Tracheal epithelial cell (primary cell): ENCODE results near the gene DAP3. TPM values are rescaled to one million over a fixed set of nuclear protein-coding genes. Genes with fewer than 3 reads are reported as not detected.

Source experiments
- total RNA-seq: library from RNA; depleted of rRNA; stranded (reverse); fragments of >200 nt; gene quantifications from 2 replicates; pipeline ENCODE4 v1.2.1, GENCODE V29; 2014

Gene DAP3
- 77.6 and 78.6 TPM in 2 replicates for total RNA-seq

DNA sequence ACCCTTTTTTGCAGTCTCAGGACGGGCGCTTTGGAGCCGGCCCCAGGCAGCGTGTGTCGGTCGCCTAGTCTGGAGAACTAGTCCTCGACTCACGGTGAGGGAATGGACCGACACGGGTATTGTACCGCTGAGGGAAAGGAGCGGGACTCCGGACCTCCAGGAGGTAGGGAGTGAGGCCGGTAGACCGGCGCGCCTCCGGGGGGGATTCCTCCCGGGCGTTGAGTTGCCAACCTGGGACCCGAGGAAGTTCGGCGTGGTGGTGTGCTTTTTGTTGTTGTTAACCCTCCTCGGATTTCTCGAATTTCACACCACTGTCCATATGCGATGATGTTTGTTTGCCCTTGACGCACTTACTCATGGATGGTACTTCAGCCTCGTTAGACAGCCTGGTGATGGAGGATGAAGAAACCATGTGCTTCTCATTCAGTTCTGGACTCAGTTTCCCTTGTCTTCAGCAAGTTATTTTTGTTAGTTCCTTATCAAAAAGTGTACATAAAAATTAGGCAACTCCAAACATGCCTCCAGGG is at the start of gene DAP3:
Gene DAP3 (plus strand): TSS at position 11 of the 527 bp plus-strand sequence. CDS start 20,689 bp downstream, outside the sequence.

DNA sequence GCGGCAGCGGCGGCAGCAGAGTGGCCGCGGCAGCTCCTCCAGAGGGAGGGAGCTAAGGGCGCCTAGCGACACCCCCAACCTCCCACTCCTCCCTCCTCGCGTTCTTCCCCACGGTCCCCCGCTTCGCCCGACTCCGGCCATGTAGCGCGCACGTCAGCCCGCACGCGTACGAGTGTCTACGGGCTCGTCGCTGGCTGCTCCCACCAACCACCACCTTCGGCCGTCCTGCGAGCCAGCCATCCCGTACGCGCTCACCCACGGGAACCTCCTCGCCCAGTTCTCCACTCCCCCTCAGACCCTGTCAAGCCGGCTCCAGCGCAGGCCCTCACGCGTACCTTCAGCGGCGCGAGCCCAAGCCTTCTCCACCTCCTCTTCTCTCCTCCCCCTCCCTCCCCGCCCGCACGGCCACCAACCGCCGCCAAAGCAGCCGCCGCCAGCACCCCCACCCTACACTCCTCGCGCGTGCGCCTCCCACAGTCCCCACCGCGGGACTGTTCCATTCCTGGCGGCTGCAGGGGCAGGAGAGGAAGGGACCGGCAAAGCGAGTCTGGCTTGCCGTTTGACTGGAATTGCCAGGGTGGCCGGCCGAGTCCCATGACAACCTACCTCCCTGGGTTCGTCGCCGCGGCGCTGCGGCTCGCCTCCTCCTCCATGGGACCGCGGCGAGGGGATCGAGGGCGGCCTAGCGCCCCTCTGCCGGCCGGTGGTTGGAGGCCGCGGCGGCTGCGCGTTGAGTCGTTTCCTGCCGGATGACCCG is 389 bp upstream of the DAP3 start, which contains the start of gene YY1AP1:
Gene YY1AP1 (minus strand): TSS at position 451 of the 757 bp plus-strand sequence. CDS start 8,338 bp downstream, outside the sequence.

Other genes with a start within 250 kb of the DAP3 start
- gene ASH1L, start 126.3 kb upstream of the DAP3 start, total RNA-seq = 12.0 and 21.1 TPM in 2 replicates
- gene MSTO1, start 78.9 kb upstream of the DAP3 start, total RNA-seq = 20.9 and 22.9 TPM in 2 replicates
- 37.4 and 56.9 TPM in 2 replicates for gene YY1AP1, start 317 bp upstream of the DAP3 start, total RNA-seq
- gene GON4L, start 168.1 kb downstream of the DAP3 start, total RNA-seq = 16.0 and 17.4 TPM in 2 replicates
- 0.21 and 3.4 TPM in 2 replicates for gene SYT11, start 170.5 kb downstream of the DAP3 start, total RNA-seq
- gene RIT1, start 222.3 kb downstream of the DAP3 start, total RNA-seq = 35.0 and 35.2 TPM in 2 replicates
- gene KHDC4, start 245.3 kb downstream of the DAP3 start, total RNA-seq = 12.3 and 23.9 TPM in 2 replicates